ENCODE measurements around the gene TMEM178A.

GRCh38 chr2:39715095-39715494, 49.4 kb downstream of the TMEM178A start:
- TF ChIP-seq CTCF (IDR thresholded peaks at IDR 0.05) (no peak), ZFX (IDR thresholded peaks at IDR 0.05; ENCODE audit: borderline replicate concordance) (no peak)

Data from 22Rv1 (cell line).